CD4-positive, alpha-beta T cell (primary cell): ENCODE measurements around the gene EMILIN1. TPM values are rescaled to one million over a fixed set of nuclear protein-coding genes. Genes with fewer than 3 reads are reported as not detected.

Experiments
- ATAC-seq: fragments of 200-7000 bp; cut with Tn5 transposase; one replicate; pipeline ENCODE4 v1.10.0; 2022; ENCODE audit warnings: mild to moderate bottlenecking; ENCODE audit not compliant: poor library complexity
- CTCF ChIA-PET: fragments of 350-600 bp; sonication (Branson Sonifier 250); formaldehyde crosslinking; loops from one replicate; lab custom pipeline; 2021; ENCODE audit warnings: antibody characterized with exemption, inconsistent platforms; lab: Charles Lee
- POLR2A ChIA-PET: fragments of 350-600 bp; sonication (Branson Sonifier 250); formaldehyde crosslinking; loops from one replicate; lab custom pipeline; 2021; ENCODE audit warnings: antibody characterized with exemption, inconsistent platforms; lab: Charles Lee
- DNase-seq, 14 experiments: peaks; one replicate each; pipeline ENCODE4 v3.0.0-alpha.2; 2013 to 2020; ENCODE audit warnings: mixed read lengths in 2 of 14
- H3K27ac ChIP-seq, 2 donors: one replicate each; pipeline versions ENCODE4 v1.5.1 to v1.7.0; 2013; ENCODE audit warnings: low read length in 2 of 2, low read depth in 1 of 2, mild to moderate bottlenecking in 1 of 2
- H3K27me3 ChIP-seq, 2 experiments: 1 replicate in 1 of 2; 2 replicates in 1 of 2; pipeline versions ENCODE4 v1.6.1 to v1.7.0; 2013; ENCODE audit warnings: low read length in 2 of 2, control low read depth in 1 of 2, mild to moderate bottlenecking in 1 of 2, moderate library complexity in 1 of 2; ENCODE audit not compliant: insufficient read depth in 2 of 2, control insufficient read depth in 1 of 2
- H3K36me3 ChIP-seq: one replicate; pipeline ENCODE4 v1.6.1; 2013; ENCODE audit warnings: low read length, control low read depth; ENCODE audit not compliant: insufficient read depth
- H3K4me1 ChIP-seq: one replicate; pipeline ENCODE4 v1.6.1; 2013; ENCODE audit warnings: low read length, control low read depth; ENCODE audit not compliant: insufficient read depth
- H3K4me3 ChIP-seq: one replicate; pipeline ENCODE4 v1.5.1; 2013; ENCODE audit warnings: mild to moderate bottlenecking, low read length, moderate library complexity
- H3K9me3 ChIP-seq, 2 experiments: 1 replicate in 1 of 2; 2 replicates in 1 of 2; pipeline versions ENCODE4 v1.6.1 to v1.7.0; 2013; ENCODE audit warnings: low read length in 2 of 2, mild to moderate bottlenecking in 2 of 2, control low read depth in 1 of 2, moderate library complexity in 1 of 2; ENCODE audit not compliant: control insufficient read depth in 1 of 2, insufficient read depth in 1 of 2
- H3K27ac Mint-ChIP-seq: one replicate; pipeline ENCODE4 v1.8.0; 2020; ENCODE audit warnings: mixed read lengths
- H3K27me3 Mint-ChIP-seq: one replicate; pipeline ENCODE4 v1.8.0; 2021; ENCODE audit warnings: mixed read lengths
- H3K36me3 Mint-ChIP-seq: one replicate; pipeline ENCODE4 v1.8.0; 2021; ENCODE audit warnings: low read depth, mixed read lengths
- H3K4me1 Mint-ChIP-seq: one replicate; pipeline ENCODE4 v1.8.0; 2021; ENCODE audit warnings: low read depth, mixed read lengths
- H3K4me3 Mint-ChIP-seq: one replicate; pipeline ENCODE4 v1.8.0; 2020; ENCODE audit warnings: mild to moderate bottlenecking, mixed read lengths
- H3K9me3 Mint-ChIP-seq: one replicate; pipeline ENCODE4 v1.8.0; 2020; ENCODE audit warnings: mixed read lengths
- intact Hi-C, 2 experiments: fragments of 100-400 bp; cut with DNase I in 1 of 2; cut with micrococcal nuclease in 1 of 2; formaldehyde crosslinking; loops; one replicate each; pipeline versions ENCODE4 v1.15.1 to v1.9.0; 2023 to 2025; cut with DNase I, micrococcal nuclease
- total RNA-seq, 174 experiments: library from RNA in 2 of 174; stranded (reverse) in 2 of 174; gene quantifications; one replicate each; pipeline ENCODE4 v1.2.3 and lab custom pipeline; 2021 to 2026
- TF ChIP-seq, protein P1 (sequence below): fragments of 200-600 bp; IDR thresholded peaks from one replicate; pipeline ENCODE4 v1.8.0; 2022; ENCODE audit warnings: antibody characterized with exemption, mild to moderate bottlenecking

The EMILIN1 gene
- total RNA-seq, 2 experiments from 2014 or later: 0.14 to 0.25 TPM

DNA sequence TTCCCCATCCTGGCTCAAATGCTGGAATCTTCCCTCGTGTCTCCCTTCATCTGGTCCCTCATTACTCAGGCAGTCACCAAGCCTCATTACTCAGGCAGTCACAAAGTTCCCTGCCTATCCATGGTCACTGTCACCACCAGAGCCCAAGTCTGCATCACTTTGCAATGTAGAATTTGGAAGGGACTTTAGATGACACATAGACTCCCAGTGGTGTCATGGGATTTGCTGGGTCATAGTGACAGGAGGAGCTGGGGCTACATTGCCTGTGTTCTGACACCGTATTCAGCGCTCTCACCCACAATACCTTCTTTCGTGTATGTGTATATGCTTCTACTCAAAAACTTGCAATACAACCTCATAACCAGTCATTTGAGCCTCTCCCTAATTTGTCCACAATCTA is 2.1 kb upstream of the EMILIN1 start:
- H3K27me3 Mint-ChIP-seq: no peaks in the 10 kb centered on the region
- DNase-seq (no peak), ATAC-seq (no peak)
- TF ChIP-seq, protein P1, sequence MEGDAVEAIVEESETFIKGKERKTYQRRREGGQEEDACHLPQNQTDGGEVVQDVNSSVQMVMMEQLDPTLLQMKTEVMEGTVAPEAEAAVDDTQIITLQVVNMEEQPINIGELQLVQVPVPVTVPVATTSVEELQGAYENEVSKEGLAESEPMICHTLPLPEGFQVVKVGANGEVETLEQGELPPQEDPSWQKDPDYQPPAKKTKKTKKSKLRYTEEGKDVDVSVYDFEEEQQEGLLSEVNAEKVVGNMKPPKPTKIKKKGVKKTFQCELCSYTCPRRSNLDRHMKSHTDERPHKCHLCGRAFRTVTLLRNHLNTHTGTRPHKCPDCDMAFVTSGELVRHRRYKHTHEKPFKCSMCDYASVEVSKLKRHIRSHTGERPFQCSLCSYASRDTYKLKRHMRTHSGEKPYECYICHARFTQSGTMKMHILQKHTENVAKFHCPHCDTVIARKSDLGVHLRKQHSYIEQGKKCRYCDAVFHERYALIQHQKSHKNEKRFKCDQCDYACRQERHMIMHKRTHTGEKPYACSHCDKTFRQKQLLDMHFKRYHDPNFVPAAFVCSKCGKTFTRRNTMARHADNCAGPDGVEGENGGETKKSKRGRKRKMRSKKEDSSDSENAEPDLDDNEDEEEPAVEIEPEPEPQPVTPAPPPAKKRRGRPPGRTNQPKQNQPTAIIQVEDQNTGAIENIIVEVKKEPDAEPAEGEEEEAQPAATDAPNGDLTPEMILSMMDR: no peak
- peaks cover 64% of the 10 kb centered on the region for H3K4me1 Mint-ChIP-seq
- POLR2A ChIA-PET: interaction anchor here (13.4 kb wide), 1 partner anchor 21 kb away, joined by 301 read pairs; the partner anchor contains the start of gene AGBL5
- CTCF ChIA-PET: interaction anchor here (0.6 kb wide), 1 partner anchor 32 kb away, joined by 3 read pairs; no protein-coding TSS in a partner anchor
- Histone ChIP-seq H3K27me3 (no peaks in the 10 kb centered on the region), H3K9me3 (no peaks in the 10 kb centered on the region), H3K4me3 (no peak overlapping the region), H3K36me3 (no peaks in the 10 kb centered on the region), H3K27ac (no peak overlapping the region), H3K4me1 (peaks cover 46% of the 10 kb centered on the region)
- H3K27ac Mint-ChIP-seq: no peak overlapping the region
- H3K9me3 Mint-ChIP-seq: no peaks in the 10 kb centered on the region
- intact Hi-C loops: no loop called here
- peaks cover 1% of the 10 kb centered on the region for H3K36me3 Mint-ChIP-seq
- H3K4me3 Mint-ChIP-seq: peak overlapping the region; percentile 83

GRCh38 chr2:27077231-27077630 is 1.2 kb upstream of the EMILIN1 start:
- DNase-seq (no peak), ATAC-seq (no peak)
- peaks cover 66% of the 10 kb centered on the region for H3K4me1 Mint-ChIP-seq
- H3K27ac Mint-ChIP-seq: no peak overlapping the region
- TF ChIP-seq, protein P1: no peak
- H3K9me3 ChIP-seq: no peaks in the 10 kb centered on the region
- POLR2A ChIA-PET: interaction anchor here (13.4 kb wide), 1 partner anchor 22 kb away, joined by 301 read pairs; the partner anchor contains the start of gene AGBL5
- no peaks in the 10 kb centered on the region for H3K27me3 Mint-ChIP-seq
- peaks cover 51% of the 10 kb centered on the region for H3K4me1 ChIP-seq
- no peaks in the 10 kb centered on the region for H3K27me3 ChIP-seq
- intact Hi-C loops: no loop called here
- no peaks in the 10 kb centered on the region for H3K9me3 Mint-ChIP-seq
- H3K36me3 ChIP-seq: no peaks in the 10 kb centered on the region
- H3K36me3 Mint-ChIP-seq: no peaks in the 10 kb centered on the region
- CTCF ChIA-PET: no interaction called here
- H3K27ac ChIP-seq: no peak overlapping the region
- no peak overlapping the region for H3K4me3 ChIP-seq
- H3K4me3 Mint-ChIP-seq: no peak overlapping the region

- no peak overlapping the region for H3K4me3 ChIP-seq
- no peak overlapping the region for H3K27ac Mint-ChIP-seq
- H3K27me3 Mint-ChIP-seq: no peaks in the 10 kb centered on the region
- no peaks in the 10 kb centered on the region for H3K9me3 ChIP-seq
- peaks cover 46% of the 10 kb centered on the region for H3K4me1 Mint-ChIP-seq
- CTCF ChIA-PET: no interaction called here
- no peaks in the 10 kb centered on the region for H3K36me3 Mint-ChIP-seq
- no peak overlapping the region for H3K4me3 Mint-ChIP-seq
- H3K27ac ChIP-seq: no peak overlapping the region
- POLR2A ChIA-PET: interaction anchor here (9.9 to 10.2 kb wide), 2 partner anchors 9 to 28 kb away, joined by 113 to 161 read pairs; partner anchors contain the start of genes AGBL5 and OST4
- H3K4me1 ChIP-seq: peaks cover 44% of the 10 kb centered on the region
- intact Hi-C loops: loop anchor here (1.0 to 2.0 kb wide), 4 partner anchors 7 to 133 kb away; partner anchors contain the start of genes AGBL5 (in 1 of the 2), ATRAID (in 1 of the 2), SLC5A6 (in 1 of the 2) and TMEM214 (in 1 of the 2)
- H3K27me3 ChIP-seq: no peaks in the 10 kb centered on the region
- no peaks in the 10 kb centered on the region for H3K9me3 Mint-ChIP-seq
- TF ChIP-seq, protein P1: no peak
- ATAC-seq (no peak), DNase-seq (no peak)
- no peaks in the 10 kb centered on the region for H3K36me3 ChIP-seq
Observed at GRCh38 chr2:27079233-27080139, 1.1 kb downstream of the EMILIN1 start.
